Measurements from ENCODE around the gene UBE2L3.
A peak's percentile ranks its signal among the peaks of the same experiment; 100 is the strongest.
"Not testable (repeated sequence)": the region's sequence is repeated elsewhere in the genome, so short reads cannot be mapped to it uniquely, and the experiment has no call there.

The UBE2L3 gene

GRCh38 chr22:21563912-21564311 lies 3.6 kb upstream of the UBE2L3 start:
- no peak for TF ChIP-seq CTCF (conservative IDR thresholded peaks at IDR 0.05; ENCODE audit: control insufficient read depth, insufficient read depth, low read depth, low read length)
- H3K4me3 ChIP-seq (ENCODE audit: control insufficient read depth, low read depth, low read length) = no peak overlapping the region
- DNase-seq (ENCODE audit: low read depth) = no peak

- no peak for DNase-seq (ENCODE audit: low read depth)
- no peak overlapping the region for H3K4me3 ChIP-seq (ENCODE audit: control insufficient read depth, low read depth, low read length)
- no peak for TF ChIP-seq CTCF (conservative IDR thresholded peaks at IDR 0.05; ENCODE audit: control insufficient read depth, insufficient read depth, low read depth, low read length)
Observed at GRCh38 chr22:21564411-21564810, 3.1 kb upstream of the UBE2L3 start.

GRCh38 chr22:21568347-21569075 lies 997 bp downstream of the UBE2L3 start:
- no peak for DNase-seq (ENCODE audit: low read depth)
- H3K4me3 ChIP-seq (ENCODE audit: control insufficient read depth, low read depth, low read length) = peak overlapping the region; percentile 92
- no peak for TF ChIP-seq CTCF (conservative IDR thresholded peaks at IDR 0.05; ENCODE audit: control insufficient read depth, insufficient read depth, low read depth, low read length)

- peak overlapping the region; percentile 92 for H3K4me3 ChIP-seq (ENCODE audit: control insufficient read depth, low read depth, low read length)
- not testable (repeated sequence) for DNase-seq (ENCODE audit: low read depth)
Observed at GRCh38 chr22:21569076-21569427, 1.5 kb downstream of the UBE2L3 start.

GRCh38 chr22:21569459-21570170 lies 2.1 kb downstream of the UBE2L3 start:
- TF ChIP-seq CTCF (conservative IDR thresholded peaks at IDR 0.05; ENCODE audit: control insufficient read depth, insufficient read depth, low read depth, low read length) = no peak
- DNase-seq (ENCODE audit: low read depth) = no peak
- no peak overlapping the region for H3K4me3 ChIP-seq (ENCODE audit: control insufficient read depth, low read depth, low read length)

GRCh38 chr22:21570398-21570797 lies 2.9 kb downstream of the UBE2L3 start:
- no peak overlapping the region for H3K4me3 ChIP-seq (ENCODE audit: control insufficient read depth, low read depth, low read length)
- no peak for DNase-seq (ENCODE audit: low read depth)
- no peak for TF ChIP-seq CTCF (conservative IDR thresholded peaks at IDR 0.05; ENCODE audit: control insufficient read depth, insufficient read depth, low read depth, low read length)

- H3K4me3 ChIP-seq (ENCODE audit: control insufficient read depth, low read depth, low read length) = no peak overlapping the region
- no peak for TF ChIP-seq CTCF (conservative IDR thresholded peaks at IDR 0.05; ENCODE audit: control insufficient read depth, insufficient read depth, low read depth, low read length)
- no peak for DNase-seq (ENCODE audit: low read depth)
Observed at GRCh38 chr22:21571679-21572078, 4.2 kb downstream of the UBE2L3 start.
